HG02943 (cell line): Measurements from ENCODE around the gene NOL9.
"Not testable (repeated sequence)": the region's sequence is repeated elsewhere in the genome, so short reads cannot be mapped to it uniquely, and the experiment has no call there.

Experiments used
- ATAC-seq: cut with Tn5 transposase; IDR thresholded peaks from one replicate; pipeline ENCODE4 v1.9.1; 2021; ENCODE audit warnings: mild to moderate bottlenecking, low read depth, moderate library complexity; ENCODE audit not compliant: unreplicated experiment

Gene NOL9

GRCh38 chr1:6574818-6575217, 20.5 kb upstream of the NOL9 start:
- no peak for ATAC-seq

GRCh38 chr1:6574025-6574620, 19.8 kb upstream of the NOL9 start:
- ATAC-seq: no peak

GRCh38 chr1:6572653-6573383, 18.5 kb upstream of the NOL9 start:
- no peak for ATAC-seq

- no peak for ATAC-seq
These were observed 16.7 kb upstream of the NOL9 start for GRCh38 chr1:6570987-6571386.

- no peak for ATAC-seq
These were observed 15.8 kb upstream of the NOL9 start for GRCh38 chr1:6570100-6570499.

GRCh38 chr1:6569033-6569432, 14.7 kb upstream of the NOL9 start:
- no peak for ATAC-seq

- ATAC-seq: no peak
These were observed 6.0 kb upstream of the NOL9 start for GRCh38 chr1:6560267-6560666.

- ATAC-seq: not testable (repeated sequence)
These were observed 4.8 kb upstream of the NOL9 start for GRCh38 chr1:6559161-6559560.

- no peak for ATAC-seq
These were observed 3.3 kb upstream of the NOL9 start for GRCh38 chr1:6557597-6557996.

- no peak for ATAC-seq
These were observed 830 bp upstream of the NOL9 start, which contains the start of gene TAS1R1 for GRCh38 chr1:6554907-6555778. Gene TAS1R1, plus strand, starts transcription at chr1:6555307. Its CDS starts 67 bp downstream, at chr1:6555374.

GRCh38 chr1:6547301-6547700, 7.0 kb downstream of the NOL9 start:
- ATAC-seq: no peak

- ATAC-seq: no peak
These were observed 8.0 kb downstream of the NOL9 start for GRCh38 chr1:6546326-6546725.

- no peak for ATAC-seq
These were observed 8.8 kb downstream of the NOL9 start for GRCh38 chr1:6545276-6546112.

- no peak for ATAC-seq
These were observed 9.5 kb downstream of the NOL9 start for GRCh38 chr1:6544831-6545230.

- ATAC-seq: no peak
These were observed 15.4 kb downstream of the NOL9 start for GRCh38 chr1:6538956-6539355.

GRCh38 chr1:6536291-6536690, 18.0 kb downstream of the NOL9 start:
- no peak for ATAC-seq

- no peak for ATAC-seq
These were observed 19.1 kb downstream of the NOL9 start for GRCh38 chr1:6535214-6535613.

GRCh38 chr1:6534248-6534822, 20.0 kb downstream of the NOL9 start:
- ATAC-seq: no peak

GRCh38 chr1:6531996-6532395, 22.3 kb downstream of the NOL9 start:
- no peak for ATAC-seq

- ATAC-seq: no peak
These were observed 23.7 kb downstream of the NOL9 start for GRCh38 chr1:6530504-6531160.
